GM23248 (cell line): ENCODE data around the gene NAV3. TPM values are rescaled to one million over a fixed set of nuclear protein-coding genes. Genes with fewer than 3 reads are reported as not detected.

Source experiments
- DNase-seq: peaks from one replicate; pipeline ENCODE4 v3.0.0-alpha.2; 2015
- H2AFZ ChIP-seq: fragments of 200-600 bp; sonication (generic); 2 replicates; pipeline ENCODE4 v1.6.1; 2016; ENCODE audit warnings: antibody characterized with exemption
- H3F3A ChIP-seq: fragments of 200-600 bp; sonication (generic); 2 replicates; pipeline ENCODE4 v1.6.1; 2016; ENCODE audit warnings: mild to moderate bottlenecking, antibody characterized with exemption, mixed run types; ENCODE audit not compliant: insufficient read depth
- H3K27ac ChIP-seq: fragments of 200-600 bp; sonication (generic); 2 replicates; pipeline ENCODE4 v1.5.1; 2016; ENCODE audit warnings: mild to moderate bottlenecking
- H3K27me3 ChIP-seq: fragments of 200-600 bp; sonication (generic); replicated peaks from 2 replicates; pipeline ENCODE4 v1.6.1; 2016; ENCODE audit warnings: mild to moderate bottlenecking; ENCODE audit not compliant: insufficient read depth
- H3K36me3 ChIP-seq: fragments of 200-600 bp; sonication (generic); 2 replicates; pipeline ENCODE4 v1.6.1; 2016; ENCODE audit warnings: low read depth, mild to moderate bottlenecking
- H3K4me1 ChIP-seq: fragments of 200-600 bp; sonication (generic); 2 replicates; pipeline ENCODE4 v1.6.1; 2016; ENCODE audit warnings: mild to moderate bottlenecking; ENCODE audit not compliant: insufficient read depth
- H3K4me2 ChIP-seq: fragments of 200-600 bp; sonication (generic); one replicate; pipeline ENCODE4 v1.6.1; 2016; ENCODE audit warnings: mild to moderate bottlenecking; ENCODE audit not compliant: unreplicated experiment
- H3K4me3 ChIP-seq: fragments of 200-600 bp; sonication (generic); 2 replicates; pipeline ENCODE4 v1.5.1; 2016; ENCODE audit warnings: mild to moderate bottlenecking
- H3K79me2 ChIP-seq: fragments of 200-600 bp; sonication (generic); 2 replicates; pipeline ENCODE4 v1.6.1; 2016; ENCODE audit warnings: mild to moderate bottlenecking; ENCODE audit not compliant: insufficient read depth
- H3K9ac ChIP-seq: fragments of 200-600 bp; sonication (generic); 2 replicates; pipeline ENCODE4 v1.6.1; 2016; ENCODE audit warnings: mild to moderate bottlenecking
- H3K9me2 ChIP-seq: fragments of 200-600 bp; sonication (generic); 2 replicates; pipeline ENCODE4 v1.6.1; 2016; ENCODE audit warnings: mixed run types, mild to moderate bottlenecking, moderate library complexity; ENCODE audit not compliant: insufficient read depth
- H3K9me3 ChIP-seq: fragments of 200-600 bp; sonication (generic); one replicate; pipeline ENCODE4 v1.6.1; 2017; ENCODE audit warnings: low read depth
- H4K20me1 ChIP-seq: fragments of 200-600 bp; sonication (generic); 2 replicates; pipeline ENCODE4 v1.6.0; 2016; ENCODE audit not compliant: insufficient read depth
- EZH2 ChIP-seq: fragments of 200-600 bp; sonication (generic); IDR thresholded peaks from 2 replicates; pipeline ENCODE4 v1.6.1; 2018; ENCODE audit warnings: antibody characterized with exemption, mild to moderate bottlenecking; ENCODE audit not compliant: insufficient read depth, poor library complexity, severe bottlenecking
- EZH2phosphoT487 ChIP-seq: fragments of 200-600 bp; sonication (generic); IDR thresholded peaks from 2 replicates; pipeline ENCODE4 v1.6.1; 2018; ENCODE audit warnings: antibody characterized with exemption, moderate library complexity, mild to moderate bottlenecking, low read depth; ENCODE audit not compliant: insufficient read depth
- WGBS, 2 experiments: methylation state at CpG; one replicate each; pipeline ENCODE4 v1.1.6; 2015 to 2017; ENCODE audit warnings: low lambda C conversion rate in 2 of 2, low coverage in 1 of 2; ENCODE audit errors: missing lambda C conversion rate in 2 of 2; 5-methylcytosine and 5-hydroxymethylcytosine counted together
- in situ Hi-C: fragments of 300-500 bp; cut with MboI; formaldehyde crosslinking; loops from 2 replicates; pipeline ENCODE4 v1.15.0; 2020
- polyA plus RNA-seq: library from polyadenylated mRNA; unstranded; fragments of >200 nt; fragmentation: Nextera tagmentation; extraction: Ambion mirVana; gene quantifications from 2 replicates; pipeline ENCODE4 v1.2.1, GENCODE V29; 2016
- total RNA-seq: library from RNA; depleted of rRNA; stranded (reverse); fragments of >200 nt; shearing (Covaris generic); gene quantifications from 2 replicates; pipeline ENCODE4 v1.2.3, GENCODE V29; 2014

Gene NAV3
- total and polyA plus RNA-seq, 2 experiments from 2014 or later, result 24.2 to 69.9 TPM

GRCh38 chr12:78224154-78224553, 393.5 kb downstream of the NAV3 start:
- Histone ChIP-seq H3K9me3 (no peaks in the 10 kb centered on the region), H3K79me2 (no peaks in the 10 kb centered on the region), H3K4me1 (no peaks in the 10 kb centered on the region), H2AFZ (no peak overlapping the region), H3K27ac (no peak overlapping the region), H3K9ac (no peak overlapping the region), H3K4me2 (no peak overlapping the region), H3K36me3 (no peaks in the 10 kb centered on the region), H3K9me2 (no peaks in the 10 kb centered on the region), H4K20me1 (no peaks in the 10 kb centered on the region), H3K27me3 (no peaks in the 10 kb centered on the region), H3K4me3 (no peak overlapping the region), H3F3A (no peaks in the 10 kb centered on the region)
- DNase-seq, result no peak
- WGBS, 2 experiments, result 91 to 95% methylated on average over 5 of the region's 5 CpGs
- in situ Hi-C loops, result no loop called here
- TF ChIP-seq EZH2 (no peak), EZH2phosphoT487 (no peak)

DNA sequence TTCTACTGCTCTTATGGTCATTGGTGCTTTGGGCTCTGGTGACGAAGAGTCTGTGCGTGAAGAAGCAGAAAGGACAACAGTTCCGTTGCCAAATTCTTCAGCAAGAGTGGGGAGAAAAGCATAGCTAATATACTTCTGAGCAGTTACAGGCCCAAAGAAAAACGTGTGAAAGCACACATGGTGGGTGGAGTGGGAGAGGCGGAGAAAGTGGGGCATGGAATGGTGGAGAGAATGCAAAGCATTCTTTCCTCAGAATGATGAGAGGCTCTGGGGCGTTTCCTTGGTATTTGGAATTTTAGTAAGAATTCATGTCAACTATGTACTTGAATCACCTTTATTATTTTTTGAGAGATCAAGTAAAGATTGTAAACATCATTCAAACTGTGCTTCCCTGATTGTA, 396.1 kb downstream of the NAV3 start:
- no peak overlapping the region for H3K4me3 ChIP-seq
- no peaks in the 10 kb centered on the region for H3K9me2 ChIP-seq
- no peak overlapping the region for H3K9ac ChIP-seq
- no peak for DNase-seq
- in situ Hi-C loops, result no loop called here
- H3K4me1 ChIP-seq, result no peaks in the 10 kb centered on the region
- H3K27ac ChIP-seq, result no peak overlapping the region
- H3K4me2 ChIP-seq, result no peak overlapping the region
- no peaks in the 10 kb centered on the region for H3K27me3 ChIP-seq
- 80 to 81% methylated on average over 6 of the region's 6 CpGs for WGBS, 2 experiments
- no peaks in the 10 kb centered on the region for H3F3A ChIP-seq
- no peak overlapping the region for H2AFZ ChIP-seq
- H3K36me3 ChIP-seq, result no peaks in the 10 kb centered on the region
- no peaks in the 10 kb centered on the region for H4K20me1 ChIP-seq
- no peaks in the 10 kb centered on the region for H3K79me2 ChIP-seq
- no peak for TF ChIP-seq EZH2phosphoT487
- no peak for TF ChIP-seq EZH2
- no peaks in the 10 kb centered on the region for H3K9me3 ChIP-seq

- Histone ChIP-seq H3F3A (no peaks in the 10 kb centered on the region), H3K79me2 (no peaks in the 10 kb centered on the region), H3K36me3 (no peaks in the 10 kb centered on the region), H3K27ac (no peak overlapping the region), H4K20me1 (no peaks in the 10 kb centered on the region), H3K4me1 (no peaks in the 10 kb centered on the region), H3K9me3 (no peaks in the 10 kb centered on the region), H3K9ac (no peak overlapping the region), H3K4me2 (no peak overlapping the region), H3K9me2 (no peaks in the 10 kb centered on the region), H2AFZ (peak overlapping the region; percentile 72), H3K27me3 (no peaks in the 10 kb centered on the region), H3K4me3 (no peak overlapping the region)
- WGBS, 2 experiments, result 49 to 53% methylated on average over 4 of the region's 4 CpGs
- peak; percentile 66 for DNase-seq
- TF ChIP-seq EZH2 (no peak), EZH2phosphoT487 (no peak)
- in situ Hi-C loops, result no loop called here
These were observed 399.0 kb downstream of the NAV3 start for GRCh38 chr12:78229591-78230101.

DNA sequence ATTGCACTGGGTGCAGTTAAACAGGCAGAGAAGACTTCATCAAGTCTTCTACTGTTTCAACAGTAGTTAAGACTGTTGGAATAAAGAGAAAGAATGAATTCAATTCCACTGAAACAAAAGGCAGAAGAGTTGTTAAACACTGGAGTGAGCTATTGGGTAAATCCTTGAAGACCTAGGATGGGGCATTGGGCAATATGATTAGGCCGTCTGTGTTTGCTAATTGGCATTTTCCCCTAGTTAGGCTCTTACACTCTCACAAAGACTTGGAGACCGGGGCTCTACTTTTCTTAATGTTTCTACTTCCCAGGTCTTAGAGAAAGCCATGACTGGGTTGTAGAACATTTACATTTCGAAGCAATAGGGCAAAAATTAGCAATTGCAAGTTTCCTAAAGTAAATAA, 402.1 kb downstream of the NAV3 start:
- no peak overlapping the region for H3K9ac ChIP-seq
- no peaks in the 10 kb centered on the region for H3K9me3 ChIP-seq
- H3K27me3 ChIP-seq, result no peaks in the 10 kb centered on the region
- no peaks in the 10 kb centered on the region for H3K79me2 ChIP-seq
- no peaks in the 10 kb centered on the region for H4K20me1 ChIP-seq
- H3K27ac ChIP-seq, result no peak overlapping the region
- WGBS, 2 experiments, result 90 to 94% methylated on average over 3 of the region's 3 CpGs
- H3F3A ChIP-seq, result no peaks in the 10 kb centered on the region
- H3K4me1 ChIP-seq, result no peaks in the 10 kb centered on the region
- in situ Hi-C loops, result no loop called here
- no peak for DNase-seq
- 0 out of 2 replicates have a peak overlapping the region, but pooled peaks have one; percentile 19 for H2AFZ ChIP-seq
- H3K4me3 ChIP-seq, result no peak overlapping the region
- no peaks in the 10 kb centered on the region for H3K9me2 ChIP-seq
- H3K36me3 ChIP-seq, result no peaks in the 10 kb centered on the region
- no peak for TF ChIP-seq EZH2
- no peak for TF ChIP-seq EZH2phosphoT487
- H3K4me2 ChIP-seq, result no peak overlapping the region

GRCh38 chr12:78236264-78236663, 405.6 kb downstream of the NAV3 start:
- Histone ChIP-seq H2AFZ (no peak overlapping the region), H4K20me1 (no peaks in the 10 kb centered on the region), H3F3A (peaks cover 13% of the 10 kb centered on the region; the same call in 1 of the 2 replicates), H3K27ac (no peak overlapping the region), H3K36me3 (no peaks in the 10 kb centered on the region), H3K79me2 (no peaks in the 10 kb centered on the region), H3K27me3 (no peaks in the 10 kb centered on the region), H3K9me2 (no peaks in the 10 kb centered on the region), H3K9me3 (no peaks in the 10 kb centered on the region), H3K4me2 (no peak overlapping the region), H3K4me3 (no peak overlapping the region), H3K9ac (no peak overlapping the region), H3K4me1 (peaks cover 18% of the 10 kb centered on the region; the same call in 1 of the 2 replicates)
- TF ChIP-seq EZH2 (no peak), EZH2phosphoT487 (no peak)
- 76 to 82% methylated on average over 1 of the region's 1 CpG for WGBS, 2 experiments
- in situ Hi-C loops, result no loop called here
- DNase-seq, result peak; percentile 9
